ENCODE measurements around the gene LYRM1.
"Not testable (repeated sequence)": the region's sequence is repeated elsewhere in the genome, so short reads cannot be mapped to it uniquely, and the experiment has no call there.

LYRM1 gene

DNA sequence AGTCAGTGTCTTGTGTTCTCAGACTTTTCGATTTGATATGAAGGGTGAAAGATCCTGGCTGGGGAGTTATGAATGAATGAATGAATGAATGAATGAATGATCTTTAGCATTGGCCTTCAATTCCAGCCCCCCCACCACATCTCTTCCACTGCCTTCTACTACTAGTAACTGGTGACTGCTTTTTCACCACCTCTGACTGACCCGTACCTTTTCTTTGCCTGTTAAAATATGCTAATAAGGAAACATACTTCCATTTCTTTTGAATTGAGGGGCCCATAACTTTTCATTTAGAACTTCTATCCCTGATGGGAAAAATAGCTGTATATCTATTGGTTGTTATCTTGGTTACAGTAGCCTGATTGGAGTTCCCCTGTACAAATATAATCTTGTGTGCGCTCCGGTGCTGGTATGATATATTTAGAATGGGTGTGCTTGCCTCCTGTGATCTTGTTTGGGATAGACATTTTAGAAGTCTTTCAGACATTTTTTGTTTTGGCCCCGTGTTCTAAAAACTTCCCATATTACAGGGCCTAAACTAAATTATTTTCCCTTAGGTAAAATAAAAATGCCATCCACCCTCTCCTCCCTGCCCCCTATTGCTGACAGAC is 3.4 kb downstream of the LYRM1 start:
- no peak for DNase-seq

DNA sequence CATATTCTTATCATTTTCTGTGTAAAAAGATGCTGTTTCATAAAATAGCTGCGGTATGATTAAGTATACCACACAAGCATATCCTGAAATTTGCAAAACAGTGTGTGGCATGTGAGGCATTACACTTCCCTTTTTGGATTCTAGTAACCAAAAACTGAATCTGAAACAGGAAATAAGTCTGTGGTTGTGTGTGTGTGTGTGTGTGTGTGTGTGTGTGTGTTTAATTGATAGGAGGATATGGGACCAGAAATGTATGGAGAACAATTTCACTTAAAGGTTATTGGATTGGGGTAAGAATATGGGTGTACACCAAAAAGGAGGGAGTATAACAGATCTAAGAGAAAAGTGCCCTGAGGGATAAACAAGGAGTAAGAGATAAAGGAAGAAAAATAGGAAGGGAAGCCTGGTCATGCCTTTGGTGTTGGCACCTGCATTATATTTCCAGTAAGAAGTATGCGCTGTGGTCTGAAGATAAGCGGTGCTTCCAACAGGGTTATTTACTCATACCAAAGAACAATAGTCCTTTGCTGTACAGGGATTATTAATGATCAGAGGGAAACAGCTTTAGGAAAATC is 4.0 kb downstream of the LYRM1 start:
- no peak for DNase-seq

- no peak for DNase-seq
These were observed 5.0 kb downstream of the LYRM1 start for GRCh38 chr16:20905576-20905975.

- DNase-seq = no peak
These were observed 6.0 kb downstream of the LYRM1 start for GRCh38 chr16:20906341-20907255.

DNA sequence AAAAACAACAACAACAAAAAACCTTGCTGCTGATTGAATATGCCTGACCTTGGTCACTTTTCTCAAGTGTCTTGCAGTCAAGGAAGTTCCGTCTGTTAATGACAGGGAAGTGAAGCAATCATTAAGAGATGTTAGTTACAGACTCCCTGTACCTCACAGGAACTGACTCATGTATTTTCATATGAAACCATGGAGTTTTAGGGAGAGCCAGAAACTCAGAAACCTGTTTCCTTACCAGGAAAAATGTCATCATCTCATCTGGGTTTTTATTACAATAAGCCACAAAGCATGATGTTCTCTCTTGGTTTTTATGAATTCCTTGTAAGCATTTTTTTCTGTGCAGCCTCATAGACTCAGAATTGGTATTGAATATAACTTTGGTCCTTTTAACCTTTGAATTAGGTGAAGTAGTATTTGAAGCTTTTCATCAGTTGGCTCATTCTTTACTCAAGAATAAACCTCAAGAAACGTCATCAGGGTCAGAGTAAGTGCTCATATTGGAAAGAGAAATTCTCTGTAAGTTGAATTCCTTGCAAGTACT is 10.3 kb downstream of the LYRM1 start:
- DNase-seq = no peak

DNA sequence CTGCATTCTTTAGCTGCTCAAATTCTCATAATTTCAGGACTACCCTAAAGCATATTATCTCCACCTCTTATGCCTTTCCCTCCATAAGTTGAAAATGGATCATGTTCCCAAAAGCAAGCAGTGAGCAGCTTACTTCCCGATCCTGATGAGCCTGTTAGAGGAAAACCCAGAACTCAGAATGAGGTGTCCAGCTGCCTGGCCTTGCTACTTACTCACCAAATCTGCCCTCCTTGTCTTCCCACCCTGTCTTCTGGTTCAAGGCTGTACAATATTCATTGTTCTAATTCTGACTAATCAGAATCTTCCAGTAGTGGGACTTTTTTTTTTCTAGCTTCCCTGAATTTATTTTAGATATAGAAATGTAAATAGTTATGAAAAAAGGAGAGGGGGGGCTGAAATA is 10.8 kb downstream of the LYRM1 start:
- no peak for DNase-seq

DNA sequence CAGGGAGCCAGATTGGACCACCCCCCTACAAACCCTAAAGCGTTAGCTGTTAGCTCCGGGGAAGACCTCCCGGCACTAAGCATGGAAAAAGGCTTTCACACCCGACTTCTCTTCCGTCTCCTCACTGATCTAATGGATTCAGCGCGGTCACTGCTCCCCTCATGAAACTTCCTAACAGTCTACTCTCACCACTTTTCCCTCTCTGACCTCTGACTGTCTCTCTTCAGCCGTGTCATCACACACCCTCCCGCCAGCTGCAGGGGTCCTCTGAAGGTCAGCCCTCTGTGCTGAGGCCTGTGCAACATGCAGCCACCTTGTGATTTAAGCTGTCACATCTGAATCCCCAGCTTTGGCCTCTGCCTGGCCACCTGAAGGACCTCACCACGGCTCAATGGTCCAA is 15.7 kb downstream of the LYRM1 start:
- no peak for DNase-seq

- no peak for DNase-seq
These were observed 16.4 kb downstream of the LYRM1 start for GRCh38 chr16:20916942-20917341.

DNA sequence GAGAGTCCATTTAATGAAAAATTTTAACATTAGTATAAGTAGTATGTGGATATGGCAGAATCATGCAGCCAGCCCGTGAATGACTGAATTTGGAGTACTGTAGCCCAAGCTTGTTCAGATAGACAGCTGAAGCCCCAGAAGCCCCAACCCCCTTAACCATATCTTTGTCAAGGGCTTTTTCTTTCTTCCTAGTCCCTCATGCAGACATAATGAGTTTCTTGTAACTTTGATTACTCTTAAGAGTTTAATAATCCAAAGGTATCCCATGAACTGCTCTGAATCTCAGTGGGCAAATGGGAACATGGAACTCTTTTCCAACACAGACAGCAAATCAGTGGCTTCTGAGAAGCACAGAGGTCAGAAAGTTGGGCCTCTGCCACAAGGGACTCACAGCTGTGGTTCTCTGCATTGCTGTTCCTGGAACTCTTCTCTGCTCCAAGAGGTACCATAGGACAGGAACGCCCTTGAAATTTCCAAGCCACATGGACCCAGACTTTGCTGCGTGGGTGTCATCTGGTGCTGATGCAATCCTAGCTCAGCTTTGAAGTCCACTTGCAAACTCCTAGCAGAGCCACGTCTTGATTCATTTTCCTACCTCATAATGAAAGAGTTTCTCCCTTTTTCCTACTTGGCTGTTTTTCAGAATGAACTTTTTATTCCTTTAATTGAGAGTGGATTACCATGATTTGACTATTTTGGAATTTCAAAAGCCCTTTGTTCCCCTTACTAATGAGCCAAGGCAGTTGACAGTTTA is 18.1 kb downstream of the LYRM1 start:
- DNase-seq = no peak

DNA sequence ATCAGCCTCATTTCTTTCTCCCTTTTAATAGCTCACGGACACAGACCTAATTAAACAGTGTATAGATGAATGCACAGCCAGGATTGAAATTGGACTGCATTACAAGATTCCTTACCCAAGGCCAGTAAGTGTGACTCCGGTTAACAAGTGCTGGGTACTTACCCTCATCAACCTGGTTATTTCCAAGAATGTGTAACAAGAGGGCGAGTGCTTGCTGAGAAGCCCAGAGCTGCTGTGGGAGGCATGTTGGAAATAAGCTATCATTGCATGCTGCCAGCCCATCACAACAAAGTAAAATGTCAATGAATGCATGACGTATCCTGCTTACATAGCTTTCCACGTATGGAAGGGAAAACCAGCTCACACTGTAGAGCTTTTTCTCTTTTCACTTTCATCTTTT is 19.5 kb downstream of the LYRM1 start:
- no peak for DNase-seq

DNA sequence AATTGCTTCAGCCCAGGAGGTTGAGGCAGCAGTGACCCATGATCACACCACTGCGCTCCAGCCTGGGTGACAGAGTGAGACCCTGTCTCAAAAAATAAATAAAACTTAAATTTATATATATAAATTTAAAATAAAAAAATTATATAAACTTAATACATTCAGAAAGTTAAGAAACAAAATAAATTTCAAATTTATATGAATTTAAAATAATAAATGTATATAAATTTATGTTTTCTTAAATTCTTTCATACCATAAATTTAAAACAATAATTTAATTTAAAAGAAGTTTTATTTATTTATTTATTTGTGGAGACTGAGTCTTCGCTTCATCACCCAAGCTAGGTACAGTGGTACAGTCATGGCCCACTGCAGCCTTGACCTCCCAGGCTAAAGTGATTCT is 20.2 kb downstream of the LYRM1 start:
- DNase-seq = no peak

- no peak for DNase-seq
These were observed 23.3 kb downstream of the LYRM1 start for GRCh38 chr16:20923876-20924275.

- no peak for DNase-seq
These were observed 25.2 kb downstream of the LYRM1 start for GRCh38 chr16:20925751-20926150.

GRCh38 chr16:20928774-20929411 is 28.3 kb downstream of the LYRM1 start:
- DNase-seq = no peak

DNA sequence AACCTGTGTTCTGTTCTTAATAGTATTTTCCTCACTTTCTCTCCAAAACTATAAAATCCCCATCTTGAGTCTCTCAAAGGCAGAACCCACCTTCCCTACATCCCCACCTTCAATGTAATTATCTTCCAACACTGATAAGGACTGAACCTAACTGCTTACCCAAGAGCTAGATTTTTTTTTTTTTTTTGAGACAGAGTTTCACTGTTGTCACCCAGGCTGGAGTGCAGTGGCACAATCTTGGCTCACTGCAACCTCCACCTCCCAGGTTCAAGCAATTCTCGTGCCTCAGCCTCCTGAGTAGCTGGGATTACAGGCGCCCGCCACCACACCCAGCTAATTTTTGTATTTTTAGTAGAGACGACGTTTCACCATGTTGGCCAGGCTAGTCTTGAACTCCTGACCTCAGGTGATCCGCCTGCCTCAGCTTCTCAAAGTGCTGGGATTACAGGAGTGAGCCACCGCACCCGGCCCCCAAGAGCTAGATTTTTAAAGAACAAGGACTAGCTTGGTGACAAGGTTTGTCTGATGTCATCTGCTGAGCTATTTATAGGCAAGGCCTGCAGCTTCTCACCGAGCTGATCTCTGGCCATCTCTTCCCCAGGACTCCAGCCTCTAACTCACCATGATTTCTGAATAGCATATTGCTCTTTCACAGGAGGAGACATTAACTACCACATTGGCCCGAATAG is 29.2 kb downstream of the LYRM1 start:
- DNase-seq = not testable (repeated sequence)

DNA sequence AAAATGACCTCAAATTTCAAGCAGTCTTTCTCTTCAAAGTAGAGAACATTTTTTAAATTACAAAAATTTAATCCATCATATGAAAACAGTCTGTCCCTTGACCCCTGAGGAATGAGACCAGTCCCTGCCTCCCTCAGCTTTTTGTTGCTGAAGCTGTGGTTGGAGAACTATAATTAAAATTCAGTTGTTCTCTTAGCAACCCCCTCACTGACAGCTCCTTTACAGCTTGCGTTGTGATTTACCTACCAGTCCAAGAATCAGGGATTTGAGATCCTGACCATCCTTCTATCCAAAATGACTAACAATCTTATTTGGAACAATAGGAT is 29.8 kb downstream of the LYRM1 start:
- DNase-seq = no peak

DNA sequence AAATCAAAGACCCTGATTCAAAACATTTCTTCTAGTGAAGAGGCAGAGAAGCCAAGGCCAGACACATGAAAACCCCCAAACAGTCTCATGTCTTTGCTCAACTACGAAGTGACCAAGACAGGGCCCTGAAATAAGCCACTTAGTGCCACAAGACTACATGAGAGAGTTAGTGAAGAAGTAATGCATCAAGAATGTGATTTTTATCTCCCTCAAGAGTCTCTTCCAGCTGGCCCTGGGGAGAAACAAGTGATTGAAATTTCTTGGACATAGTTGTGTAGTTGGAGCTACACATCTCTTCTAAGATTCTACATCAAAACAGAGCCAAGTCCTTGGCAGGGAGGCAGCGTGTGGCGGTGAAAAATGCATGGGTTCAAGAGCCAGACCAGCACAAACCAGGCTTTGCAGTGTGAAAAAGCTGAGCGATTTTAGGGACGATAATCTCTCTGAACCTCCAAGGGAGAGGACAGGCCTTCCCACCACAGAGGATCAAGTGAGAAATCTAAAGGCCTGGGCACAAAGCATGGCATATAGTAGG is 30.6 kb downstream of the LYRM1 start:
- no peak for DNase-seq

DNA sequence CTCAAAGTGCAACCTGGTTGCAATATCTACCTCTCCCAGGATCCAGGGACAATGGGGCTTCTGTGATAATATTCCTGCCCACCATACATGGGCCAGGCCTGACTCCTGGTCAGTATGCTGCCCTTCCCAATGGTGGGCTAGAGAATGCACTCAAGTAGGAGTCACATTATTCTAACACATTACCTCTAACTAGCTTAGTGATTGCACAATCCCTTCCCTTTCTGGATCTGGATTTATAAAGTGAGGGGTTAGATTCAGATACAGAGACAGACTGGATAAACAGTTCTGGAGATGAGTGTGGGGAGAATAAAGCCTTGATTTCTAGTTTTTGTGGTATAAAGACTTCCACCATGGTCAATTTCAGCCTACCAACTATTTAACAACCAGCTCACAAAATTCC is 33.0 kb downstream of the LYRM1 start:
- DNase-seq = no peak

- DNase-seq = no peak
These were observed 37.2 kb downstream of the LYRM1 start for GRCh38 chr16:20937736-20938135.

DNA sequence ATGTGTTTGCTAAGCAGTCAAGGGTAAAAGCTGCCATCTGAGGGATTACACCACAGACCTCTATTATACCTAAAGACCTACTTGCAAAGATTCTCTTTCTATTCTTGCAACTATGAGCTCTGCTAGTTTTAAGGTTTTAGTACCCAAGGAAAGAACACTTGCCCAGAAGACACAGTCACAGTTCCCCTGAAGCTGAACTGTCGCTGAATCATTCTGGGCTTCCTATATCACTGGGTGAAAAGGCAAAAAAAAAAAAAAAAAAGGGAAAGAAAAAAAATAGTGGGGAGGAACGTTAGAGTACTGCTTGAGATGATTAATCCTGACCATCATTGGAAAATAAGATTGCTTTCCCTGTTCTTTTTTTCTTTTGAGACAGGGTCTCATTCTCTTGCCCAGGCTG is 37.9 kb downstream of the LYRM1 start:
- DNase-seq = no peak

DNA sequence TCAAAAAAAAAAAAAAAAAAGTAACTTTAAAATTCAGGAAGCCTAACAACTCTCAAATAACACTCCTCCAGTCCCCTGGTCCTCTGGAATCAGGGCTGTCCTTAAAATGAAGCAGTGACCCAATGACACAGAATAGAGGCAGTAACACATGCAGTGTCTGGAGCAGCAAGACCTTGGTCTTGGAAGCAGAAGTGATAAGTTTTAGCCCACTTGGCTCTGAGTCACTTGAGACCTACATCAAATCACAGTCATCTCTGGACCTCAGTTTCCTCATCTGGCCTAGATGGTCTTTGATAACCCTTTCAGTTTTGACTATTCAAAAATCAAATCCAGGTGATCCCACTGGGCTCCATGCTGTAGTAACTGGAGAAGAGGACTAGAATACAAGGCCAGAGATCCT is 39.0 kb downstream of the LYRM1 start:
- DNase-seq = no peak
